Stimulated activated CD4-positive, alpha-beta T cell treated with anti-CD3 and anti-CD28 coated beads, TNF-alpha, amount 100 ng/mL, for 1 hour (primary cell): ENCODE results near the gene USP53.
"Not testable (repeated sequence)": the region's sequence is repeated elsewhere in the genome, so short reads cannot be mapped to it uniquely, and the experiment has no call there.

Experiments
- DNase-seq, 3 donors: peaks; one replicate each; pipeline ENCODE4 v3.0.0-alpha.2; 2020; ENCODE audit warnings: low read depth in 3 of 3, low spot score in 1 of 3

The USP53 gene

GRCh38 chr4:119313237-119313636 lies 100.7 kb downstream of the USP53 start:
- no peak for DNase-seq

GRCh38 chr4:119314356-119314755 lies 101.8 kb downstream of the USP53 start:
- DNase-seq, result no peak

- DNase-seq, result no peak
These were observed 102.5 kb downstream of the USP53 start for GRCh38 chr4:119315036-119315435.

GRCh38 chr4:119317990-119318389 lies 105.5 kb downstream of the USP53 start:
- no peak for DNase-seq

GRCh38 chr4:119321921-119322687 lies 109.6 kb downstream of the USP53 start, which contains the start of gene FABP2:
FABP2 (minus strand) TSS chr4:119322138; CDS start chr4:119322102, 36 bp downstream.
- no peak for DNase-seq

- DNase-seq, result no peak
These were observed 116.2 kb downstream of the USP53 start for GRCh38 chr4:119328695-119329094.

GRCh38 chr4:119329835-119330620 lies 117.5 kb downstream of the USP53 start:
- DNase-seq, result no peak

GRCh38 chr4:119336332-119336979 lies 123.9 kb downstream of the USP53 start:
- not testable (repeated sequence) for DNase-seq

- DNase-seq, result no peak
These were observed 124.5 kb downstream of the USP53 start for GRCh38 chr4:119337010-119337409.

GRCh38 chr4:119339895-119340294 lies 127.4 kb downstream of the USP53 start:
- not testable (repeated sequence) for DNase-seq

- DNase-seq, result not testable (repeated sequence)
These were observed 130.8 kb downstream of the USP53 start for GRCh38 chr4:119343293-119343692.
